D721Med (cell line): Measurements from ENCODE around the gene SLC10A2.

ENCODE experiments used
- DNase-seq: peaks from one replicate; pipeline ENCODE4 v3.0.0; 2011; ENCODE audit warnings: low spot score; ENCODE audit not compliant: insufficient read length
- FAIRE-seq: peaks from 2 replicates; lab custom pipeline; 2011; peaks lifted over from hg19 to GRCh38; lab: Jason Lieb, UNC
- TF ChIP-seq, protein P1 (sequence below): IDR thresholded peaks from 2 replicates; pipeline ENCODE4 v1.5.1; 2012; ENCODE audit warnings: mild to moderate bottlenecking, control low read depth; ENCODE audit not compliant: insufficient read depth; ENCODE audit errors: missing control alignments

The SLC10A2 gene

DNA sequence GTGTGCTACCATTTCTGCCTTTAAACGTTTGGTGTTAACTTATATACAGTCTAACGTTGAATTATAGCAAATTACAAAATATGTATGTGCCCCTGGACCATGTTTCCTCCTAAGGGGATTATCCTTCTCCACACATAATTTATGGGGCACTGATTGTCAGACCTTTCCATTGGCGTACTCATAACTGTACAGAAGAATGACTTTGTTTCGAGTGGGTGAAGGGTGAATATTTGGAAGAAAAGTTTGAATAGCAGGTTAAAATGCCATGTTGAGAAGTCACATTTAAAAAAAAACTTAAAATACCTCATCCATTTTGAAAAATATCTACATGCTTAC lies 58.8 kb downstream of the SLC10A2 start:
- no peak for FAIRE-seq
- no peak for DNase-seq
- TF ChIP-seq, protein P1, sequence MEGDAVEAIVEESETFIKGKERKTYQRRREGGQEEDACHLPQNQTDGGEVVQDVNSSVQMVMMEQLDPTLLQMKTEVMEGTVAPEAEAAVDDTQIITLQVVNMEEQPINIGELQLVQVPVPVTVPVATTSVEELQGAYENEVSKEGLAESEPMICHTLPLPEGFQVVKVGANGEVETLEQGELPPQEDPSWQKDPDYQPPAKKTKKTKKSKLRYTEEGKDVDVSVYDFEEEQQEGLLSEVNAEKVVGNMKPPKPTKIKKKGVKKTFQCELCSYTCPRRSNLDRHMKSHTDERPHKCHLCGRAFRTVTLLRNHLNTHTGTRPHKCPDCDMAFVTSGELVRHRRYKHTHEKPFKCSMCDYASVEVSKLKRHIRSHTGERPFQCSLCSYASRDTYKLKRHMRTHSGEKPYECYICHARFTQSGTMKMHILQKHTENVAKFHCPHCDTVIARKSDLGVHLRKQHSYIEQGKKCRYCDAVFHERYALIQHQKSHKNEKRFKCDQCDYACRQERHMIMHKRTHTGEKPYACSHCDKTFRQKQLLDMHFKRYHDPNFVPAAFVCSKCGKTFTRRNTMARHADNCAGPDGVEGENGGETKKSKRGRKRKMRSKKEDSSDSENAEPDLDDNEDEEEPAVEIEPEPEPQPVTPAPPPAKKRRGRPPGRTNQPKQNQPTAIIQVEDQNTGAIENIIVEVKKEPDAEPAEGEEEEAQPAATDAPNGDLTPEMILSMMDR: no peak

- DNase-seq: no peak
- FAIRE-seq: no peak
- TF ChIP-seq, protein P1: no peak
These were observed 59.4 kb downstream of the SLC10A2 start for GRCh38 chr13:103006641-103007426.

DNA sequence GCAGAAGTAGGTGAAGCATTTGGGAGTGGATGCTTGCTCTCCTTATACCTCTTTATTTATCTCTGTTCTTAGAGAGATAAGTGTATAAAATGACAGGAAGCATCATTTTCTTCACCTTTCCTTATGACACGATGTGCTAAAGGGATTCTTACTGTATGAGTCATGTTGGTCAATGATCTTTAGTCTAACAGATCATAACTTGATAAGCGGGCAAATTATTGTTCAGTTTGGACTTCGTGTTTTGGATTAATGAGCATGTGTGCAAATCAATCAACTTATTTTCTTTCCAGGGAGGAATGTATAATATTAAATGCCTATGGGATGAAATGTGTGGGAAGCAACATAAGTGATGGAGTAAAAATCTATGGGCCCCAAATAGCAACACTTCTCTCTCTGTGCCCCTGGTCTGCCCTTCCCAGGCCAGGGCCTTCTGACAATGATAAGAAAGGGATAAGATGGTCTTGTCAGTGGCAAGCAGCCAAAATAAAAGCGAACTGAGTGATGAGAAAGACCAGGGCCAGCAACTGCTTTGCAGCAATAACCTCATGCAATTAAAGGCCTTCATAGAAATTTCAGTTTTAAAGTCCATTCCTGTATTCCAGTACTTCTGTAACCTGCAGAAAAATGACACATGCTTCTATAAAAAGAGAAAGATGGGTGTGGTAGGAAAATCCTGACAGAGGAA lies 61.4 kb downstream of the SLC10A2 start:
- TF ChIP-seq, protein P1: no peak
- FAIRE-seq (no peak), DNase-seq (no peak)

- TF ChIP-seq, protein P1: no peak
- DNase-seq (no peak), FAIRE-seq (no peak)
These were observed 62.6 kb downstream of the SLC10A2 start for GRCh38 chr13:103003631-103004030.

DNA sequence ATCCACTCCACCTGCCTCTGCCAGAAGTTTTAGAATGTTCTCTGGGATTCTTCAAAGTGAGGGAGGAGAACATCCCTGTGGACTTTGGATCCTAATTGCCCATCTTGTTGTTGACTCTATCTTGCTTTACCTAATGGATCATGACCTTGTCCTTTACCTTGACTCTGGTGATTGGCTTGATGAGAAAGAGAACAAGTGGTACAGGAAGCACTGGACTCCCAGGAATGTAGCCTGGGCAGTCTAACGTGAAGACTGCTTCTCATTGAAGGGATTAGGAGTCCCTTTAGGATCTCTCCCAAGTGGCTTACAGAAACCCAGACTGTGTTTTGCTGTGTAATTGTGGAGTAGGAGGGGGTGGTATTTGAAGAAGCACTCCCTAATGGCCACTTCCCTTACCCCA lies 63.9 kb downstream of the SLC10A2 start:
- TF ChIP-seq, protein P1: no peak
- no peak for FAIRE-seq
- DNase-seq: no peak

GRCh38 chr13:103000157-103000556 lies 66.1 kb downstream of the SLC10A2 start:
- no peak for DNase-seq
- no peak for FAIRE-seq
- TF ChIP-seq, protein P1: no peak

GRCh38 chr13:102999499-102999898 lies 66.7 kb downstream of the SLC10A2 start:
- no peak for DNase-seq
- FAIRE-seq: no peak
- TF ChIP-seq, protein P1: no peak
